GM12801 (cell line): ENCODE measurements around the gene ZFHX2.

ENCODE experiments used
- TF ChIP-seq, protein P1 (sequence below): IDR thresholded peaks from one replicate; pipeline ENCODE4 v1.5.1; 2011; ENCODE audit warnings: control low read depth; ENCODE audit not compliant: insufficient read length; ENCODE audit errors: extremely low read depth

Gene ZFHX2

GRCh38 chr14:23520899-23521533 lies 30.5 kb downstream of the ZFHX2 start:
- TF ChIP-seq, protein P1, sequence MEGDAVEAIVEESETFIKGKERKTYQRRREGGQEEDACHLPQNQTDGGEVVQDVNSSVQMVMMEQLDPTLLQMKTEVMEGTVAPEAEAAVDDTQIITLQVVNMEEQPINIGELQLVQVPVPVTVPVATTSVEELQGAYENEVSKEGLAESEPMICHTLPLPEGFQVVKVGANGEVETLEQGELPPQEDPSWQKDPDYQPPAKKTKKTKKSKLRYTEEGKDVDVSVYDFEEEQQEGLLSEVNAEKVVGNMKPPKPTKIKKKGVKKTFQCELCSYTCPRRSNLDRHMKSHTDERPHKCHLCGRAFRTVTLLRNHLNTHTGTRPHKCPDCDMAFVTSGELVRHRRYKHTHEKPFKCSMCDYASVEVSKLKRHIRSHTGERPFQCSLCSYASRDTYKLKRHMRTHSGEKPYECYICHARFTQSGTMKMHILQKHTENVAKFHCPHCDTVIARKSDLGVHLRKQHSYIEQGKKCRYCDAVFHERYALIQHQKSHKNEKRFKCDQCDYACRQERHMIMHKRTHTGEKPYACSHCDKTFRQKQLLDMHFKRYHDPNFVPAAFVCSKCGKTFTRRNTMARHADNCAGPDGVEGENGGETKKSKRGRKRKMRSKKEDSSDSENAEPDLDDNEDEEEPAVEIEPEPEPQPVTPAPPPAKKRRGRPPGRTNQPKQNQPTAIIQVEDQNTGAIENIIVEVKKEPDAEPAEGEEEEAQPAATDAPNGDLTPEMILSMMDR: no peak

- TF ChIP-seq, protein P1: no peak
Observed at GRCh38 chr14:23518709-23519108, 32.9 kb downstream of the ZFHX2 start.

- TF ChIP-seq, protein P1: no peak
Observed at GRCh38 chr14:23517650-23518326, 33.8 kb downstream of the ZFHX2 start.

DNA sequence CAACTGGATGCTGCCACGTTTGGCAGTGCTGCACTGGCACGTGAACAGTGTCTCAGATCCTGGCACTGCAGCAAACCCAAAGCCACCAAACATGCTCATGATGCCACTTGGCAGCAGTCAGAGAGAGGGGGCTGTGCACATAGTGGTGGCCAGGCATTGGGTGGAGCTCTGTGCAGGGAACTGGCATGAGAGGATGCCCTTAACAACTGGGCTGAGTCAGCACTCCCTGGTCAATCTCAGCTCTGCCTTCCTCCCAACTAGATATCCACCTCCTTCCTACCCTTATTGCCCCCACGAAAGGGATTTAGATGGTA lies 37.0 kb downstream of the ZFHX2 start:
- TF ChIP-seq, protein P1: no peak

DNA sequence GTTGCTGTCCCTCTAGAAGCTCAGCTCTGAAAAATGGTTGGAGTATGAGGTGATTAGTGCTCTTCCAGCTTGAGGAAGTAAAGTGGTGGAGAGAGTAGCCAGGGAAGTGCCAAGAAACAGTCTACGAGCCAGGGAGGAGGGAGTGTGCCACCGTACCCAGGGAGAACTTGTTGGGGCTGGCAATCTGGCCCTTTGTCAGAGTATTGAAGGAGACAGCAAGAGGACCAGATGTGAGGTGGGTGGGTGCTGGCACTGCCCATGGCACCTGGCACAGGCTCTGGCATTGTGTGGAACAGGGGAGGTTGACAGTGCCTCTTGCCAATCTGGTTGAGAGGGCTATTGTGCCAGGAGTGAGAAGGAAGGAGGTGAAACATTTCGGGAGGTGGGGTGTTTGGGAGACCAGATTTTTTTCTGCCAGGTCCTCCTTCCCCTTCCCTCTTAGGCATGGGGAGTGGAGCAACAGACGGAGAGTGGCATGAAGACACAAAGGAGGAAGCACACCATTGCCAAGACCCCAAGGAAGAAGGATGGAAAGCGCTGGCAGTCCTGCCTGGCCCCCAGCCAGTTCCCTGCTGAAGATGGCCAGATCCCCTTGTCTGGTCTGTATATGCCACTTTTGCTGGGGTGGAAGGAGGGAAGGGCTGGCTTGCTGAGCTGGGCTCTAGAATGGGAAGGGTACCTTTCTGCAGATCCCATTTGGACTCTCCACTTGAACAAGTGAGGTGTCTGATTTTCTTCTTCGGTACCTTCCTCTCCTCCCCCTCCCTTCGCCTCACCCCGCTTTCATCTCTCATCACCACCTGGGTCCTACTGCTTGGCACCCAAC lies 37.5 kb downstream of the ZFHX2 start:
- TF ChIP-seq, protein P1: no peak

GRCh38 chr14:23513005-23513817 lies 38.4 kb downstream of the ZFHX2 start:
- TF ChIP-seq, protein P1: no peak

DNA sequence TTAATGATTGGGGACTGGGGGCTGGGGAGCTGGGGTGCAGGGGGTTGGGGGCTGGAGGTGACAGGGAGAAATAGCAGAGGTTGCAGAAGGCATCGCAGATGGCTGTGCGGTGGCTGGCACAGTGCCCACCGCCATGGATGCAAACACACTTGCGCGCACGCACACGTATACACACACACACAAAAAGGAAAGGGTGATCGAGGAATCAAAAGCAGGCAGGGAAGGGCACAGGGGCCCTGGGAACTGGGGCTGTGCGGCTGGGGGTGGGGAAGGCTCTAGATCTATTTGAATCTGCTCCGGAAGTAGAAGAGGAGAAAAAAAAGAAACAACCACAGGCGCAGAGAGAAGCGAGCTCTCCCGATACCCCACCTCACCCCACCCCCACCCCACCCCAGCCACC lies 39.4 kb downstream of the ZFHX2 start:
- TF ChIP-seq, protein P1: no peak
